Kidney (tissue), 14 donors: ENCODE data around the gene FMNL2. TPM values are rescaled to one million over a fixed set of nuclear protein-coding genes. Genes with fewer than 3 reads are reported as not detected.

Source experiments
- DNase-seq, 5 donors: peaks; one replicate each; pipeline ENCODE4 v3.0.0-alpha.2; 2013 to 2020
- FAIRE-seq: peaks from 2 replicates; lab custom pipeline; 2012; peaks lifted over from hg19 to GRCh38; lab: Jason Lieb, UNC
- H3K27ac ChIP-seq, 2 donors: one replicate each; pipeline ENCODE4 v1.7.0; 2013; ENCODE audit warnings: low read depth in 2 of 2, low read length in 2 of 2, inconsistent platforms in 1 of 2
- H3K27me3 ChIP-seq: one replicate; pipeline ENCODE4 v1.7.1; 2013; ENCODE audit warnings: low read length, inconsistent platforms; ENCODE audit not compliant: control insufficient read depth, insufficient read depth
- H3K36me3 ChIP-seq, 3 donors: one replicate each; pipeline versions ENCODE4 v1.7.0 to v1.7.1; 2013; ENCODE audit warnings: low read length in 3 of 3, control low read depth in 1 of 3, inconsistent platforms in 1 of 3; ENCODE audit not compliant: insufficient read depth in 3 of 3, control insufficient read depth in 2 of 3
- H3K4me1 ChIP-seq, 3 donors: one replicate each; pipeline versions ENCODE4 v1.7.0 to v1.7.1; 2013; ENCODE audit warnings: low read length in 3 of 3, inconsistent platforms in 1 of 3, low read depth in 1 of 3; ENCODE audit not compliant: control insufficient read depth in 2 of 3, insufficient read depth in 2 of 3
- H3K4me3 ChIP-seq, 3 donors: one replicate each; pipeline versions ENCODE4 v1.7.0 to v1.8.1; 2013; ENCODE audit warnings: low read length in 3 of 3, control low read depth in 1 of 3, inconsistent platforms in 1 of 3
- H3K9ac ChIP-seq, 3 donors: one replicate each; pipeline versions ENCODE4 v1.7.0 to v1.7.1; 2013; ENCODE audit warnings: low read length in 3 of 3, control low read depth in 1 of 3, inconsistent platforms in 1 of 3
- H3K9me3 ChIP-seq, 3 donors: one replicate each; pipeline versions ENCODE4 v1.7.0 to v1.7.1; 2013; ENCODE audit warnings: low read length in 3 of 3, control low read depth in 1 of 3, inconsistent platforms in 1 of 3; ENCODE audit not compliant: control insufficient read depth in 2 of 3, insufficient read depth in 1 of 3
- CTCF ChIP-seq: IDR thresholded peaks from 3 replicates; pipeline ENCODE4 v1.5.1; 2012; ENCODE audit warnings: mild to moderate bottlenecking, moderate library complexity, borderline replicate concordance; ENCODE audit not compliant: insufficient read depth; ENCODE audit errors: extremely low read depth
- intact Hi-C: fragments of 100-400 bp; cut with DNase I; formaldehyde crosslinking; loops from one replicate; pipeline ENCODE4 v1.11.1; 2022
- polyA plus RNA-seq: library from polyadenylated mRNA; stranded (reverse); fragments of 350-450 nt; fragmentation: Illumina TruSeq; extraction: RNeasy Lipid Tissue Mini Kit (QIAGEN cat#74804); gene quantifications from one replicate; pipeline ENCODE4 v1.2.3, GENCODE V29; 2014; ENCODE audit warnings: low read depth, low replicate concordance; ENCODE audit not compliant: insufficient read depth
- total RNA-seq: library from RNA; stranded (reverse); fragmentation: NEBNext Ultra II Directional; extraction: Animal tissue kit (Norgen Biotek cat#: 25700); gene quantifications from one replicate; pipeline ENCODE4 v1.2.1, GENCODE V29; 2021
- donor health status: control.
- donor health status: control.
- donor health status: control.
- donor health status: control.
- donor health status: control.
- donor health status: DM: yes; HTN: yes; CAD: no.
- donor health status: Normal renal cell carcinoma (clear cell type).

Gene FMNL2
- total and polyA plus RNA-seq, 2 donors from 2014 or later = 10.7 to 39.1 TPM

- TF ChIP-seq CTCF = no peak
- Histone ChIP-seq H3K27ac (no peak overlapping the region), H3K9ac (no peak overlapping the region), H3K9me3 (no peaks in the 10 kb centered on the region), H3K36me3 (peaks cover 3 to 31% (median 4%) of the 10 kb centered on the region in 3 donors), H3K4me1 (no peaks in the 10 kb centered on the region), H3K4me3 (no peak overlapping the region), H3K27me3 (no peaks in the 10 kb centered on the region)
- intact Hi-C loops = no loop called here
- DNase-seq (no peak), FAIRE-seq (no peak)
Measured at GRCh38 chr2:152624805-152625204, 289.8 kb downstream of the FMNL2 start.

- DNase-seq = no peak
Measured at GRCh38 chr2:152626911-152627339, 292.0 kb downstream of the FMNL2 start.

GRCh38 chr2:152627351-152627957 is 292.5 kb downstream of the FMNL2 start:
- Histone ChIP-seq H3K4me1 (no peaks in the 10 kb centered on the region), H3K27ac (no peak overlapping the region), H3K9me3 (no peaks in the 10 kb centered on the region), H3K36me3 (peaks cover under 1 to 27% (median 2%) of the 10 kb centered on the region in 3 donors), H3K9ac (no peak overlapping the region), H3K27me3 (no peaks in the 10 kb centered on the region), H3K4me3 (no peak overlapping the region)
- peak; percentile 67 for FAIRE-seq
- intact Hi-C loops = no loop called here
- TF ChIP-seq CTCF = peak; percentile 46
- DNase-seq = peak in 1 of 5 donors; percentile 43

More at GRCh38 chr2:152626911-152627339, 292.0 kb downstream of the FMNL2 start:
- no peaks in the 10 kb centered on the region for H3K4me1 ChIP-seq
- no peak overlapping the region for H3K27ac ChIP-seq
- H3K27me3 ChIP-seq = no peaks in the 10 kb centered on the region
- no peaks in the 10 kb centered on the region for H3K9me3 ChIP-seq
- FAIRE-seq = no peak
- H3K36me3 ChIP-seq = peaks cover 2 to 22% (median 2%) of the 10 kb centered on the region in 3 donors
- TF ChIP-seq CTCF = no peak
- no peak overlapping the region for H3K9ac ChIP-seq
- H3K4me3 ChIP-seq = no peak overlapping the region
- intact Hi-C loops = no loop called here
